Measurements from ENCODE around the gene RASAL1.

RASAL1 gene

GRCh38 chr12:113070117-113070906 lies 65.2 kb downstream of the RASAL1 start:
- DNase-seq: no peak

- DNase-seq: no peak
These were observed 65.8 kb downstream of the RASAL1 start for GRCh38 chr12:113069751-113070116.

- DNase-seq: no peak
These were observed 66.4 kb downstream of the RASAL1 start for GRCh38 chr12:113069149-113069548.

- no peak for DNase-seq
These were observed 67.3 kb downstream of the RASAL1 start for GRCh38 chr12:113067987-113068935.

GRCh38 chr12:113066813-113067400 lies 68.7 kb downstream of the RASAL1 start:
- DNase-seq: no peak

GRCh38 chr12:113065126-113066007 lies 70.2 kb downstream of the RASAL1 start:
- no peak for DNase-seq

GRCh38 chr12:113064395-113065125 lies 71.0 kb downstream of the RASAL1 start:
- DNase-seq: no peak

- no peak for DNase-seq
These were observed 71.9 kb downstream of the RASAL1 start for GRCh38 chr12:113063396-113064350.

GRCh38 chr12:113062502-113063395 lies 72.8 kb downstream of the RASAL1 start:
- no peak for DNase-seq

- DNase-seq: no peak
These were observed 74.4 kb downstream of the RASAL1 start for GRCh38 chr12:113061061-113061694.

GRCh38 chr12:113060336-113060960 lies 75.1 kb downstream of the RASAL1 start:
- no peak for DNase-seq

- DNase-seq: no peak
These were observed 76.4 kb downstream of the RASAL1 start for GRCh38 chr12:113059071-113059595.

GRCh38 chr12:113058553-113058952 lies 77.0 kb downstream of the RASAL1 start:
- DNase-seq: no peak

- no peak for DNase-seq
These were observed 77.7 kb downstream of the RASAL1 start for GRCh38 chr12:113057565-113058485.

- no peak for DNase-seq
These were observed 78.7 kb downstream of the RASAL1 start, which contains the start of gene DTX1 for GRCh38 chr12:113056631-113057488. DTX1 (plus strand) TSS chr12:113056730; CDS start chr12:113058193, 1,463 bp downstream.

- DNase-seq: no peak
These were observed 79.3 kb downstream of the RASAL1 start for GRCh38 chr12:113056381-113056630.

All from SW 1271 (cell line).